GM23338 (cell line): ENCODE results near the gene AQP6. TPM values are rescaled to one million over a fixed set of nuclear protein-coding genes. Genes with fewer than 3 reads are reported as not detected.

Source experiments
- ATAC-seq: fragments of 200-7000 bp; cut with Tn5 transposase; 3 replicates; pipeline ENCODE4 v1.9.1; 2020
- DNase-seq: peaks from one replicate; pipeline ENCODE4 v3.0.0-alpha.2; 2015; ENCODE audit warnings: low spot score
- H2AFZ ChIP-seq: fragments of 200-600 bp; sonication (generic); 2 replicates; pipeline ENCODE4 v1.8.0; 2016; ENCODE audit warnings: antibody characterized with exemption, mild to moderate bottlenecking, moderate library complexity
- H3F3A ChIP-seq: fragments of 200-600 bp; sonication (generic); replicated peaks from 2 replicates; pipeline ENCODE4 v1.8.0; 2017; ENCODE audit warnings: antibody characterized with exemption, mixed run types, low read depth
- H3K27ac ChIP-seq: fragments of 200-600 bp; sonication (generic); 2 replicates; pipeline ENCODE4 v1.6.1; 2016; ENCODE audit warnings: low read depth
- H3K27me3 ChIP-seq: fragments of 200-600 bp; sonication (generic); 2 replicates; pipeline ENCODE4 v1.8.0; 2016; ENCODE audit warnings: mild to moderate bottlenecking, mixed run types, moderate library complexity; ENCODE audit not compliant: insufficient read depth
- H3K36me3 ChIP-seq: fragments of 200-600 bp; sonication (generic); 2 replicates; pipeline ENCODE4 v1.8.0; 2016; ENCODE audit warnings: mild to moderate bottlenecking; ENCODE audit not compliant: insufficient read depth
- H3K4me1 ChIP-seq: fragments of 200-600 bp; sonication (generic); 2 replicates; pipeline ENCODE4 v1.8.0; 2016; ENCODE audit warnings: mild to moderate bottlenecking, moderate library complexity; ENCODE audit not compliant: insufficient read depth
- H3K4me2 ChIP-seq: fragments of 200-600 bp; sonication (generic); 2 replicates; pipeline ENCODE4 v1.7.1; 2017; ENCODE audit warnings: mixed run types
- H3K4me3 ChIP-seq: fragments of 200-600 bp; sonication (generic); 2 replicates; pipeline ENCODE4 v1.6.1; 2016; ENCODE audit warnings: mixed run types
- H3K79me2 ChIP-seq: fragments of 200-600 bp; sonication (generic); replicated peaks from 2 replicates; pipeline ENCODE4 v1.8.0; 2017; ENCODE audit warnings: mild to moderate bottlenecking; ENCODE audit not compliant: insufficient read depth
- H3K9me2 ChIP-seq: fragments of 200-600 bp; sonication (generic); 2 replicates; pipeline ENCODE4 v1.8.0; 2017; ENCODE audit not compliant: insufficient read depth
- H4K20me1 ChIP-seq: fragments of 200-600 bp; sonication (generic); replicated peaks from 2 replicates; pipeline ENCODE4 v1.8.0; 2017; ENCODE audit warnings: mild to moderate bottlenecking; ENCODE audit not compliant: insufficient read depth
- H3K27ac Mint-ChIP-seq: 2 replicates; pipeline ENCODE4 v1.8.0; 2020; ENCODE audit warnings: inconsistent platforms, mild to moderate bottlenecking, moderate library complexity, mixed read lengths
- H3K27me3 Mint-ChIP-seq: 3 replicates; pipeline ENCODE4 v1.8.0; 2022; ENCODE audit warnings: low read depth, mild to moderate bottlenecking, moderate library complexity, mixed read lengths, inconsistent platforms; ENCODE audit not compliant: insufficient read depth, poor library complexity
- H3K36me3 Mint-ChIP-seq: 3 replicates; pipeline ENCODE4 v1.8.0; 2021; ENCODE audit warnings: low read depth, mild to moderate bottlenecking, inconsistent platforms, moderate library complexity, mixed read lengths
- H3K4me1 Mint-ChIP-seq: 3 replicates; pipeline ENCODE4 v1.8.0; 2020; ENCODE audit warnings: mild to moderate bottlenecking, inconsistent platforms, mixed read lengths
- H3K4me3 Mint-ChIP-seq: 3 replicates; pipeline ENCODE4 v1.8.0; 2021; ENCODE audit warnings: moderate library complexity, mild to moderate bottlenecking, inconsistent platforms, mixed read lengths
- H3K9me3 Mint-ChIP-seq: 3 replicates; pipeline ENCODE4 v1.8.0; 2020; ENCODE audit warnings: moderate library complexity, mild to moderate bottlenecking, inconsistent platforms, mixed read lengths
- CREB1 ChIP-seq: fragments of 250-450 bp; sonication (Bioruptor Pico); IDR thresholded peaks from 2 replicates; pipeline ENCODE4 v1.5.0; 2020; ENCODE audit warnings: low read depth, mild to moderate bottlenecking, moderate library complexity
- CTCF ChIP-seq, 2 experiments: fragments of 200-600 bp in 1 of 2; sonication (generic) in 1 of 2; conservative IDR thresholded peaks; 2 replicates each; pipeline versions ENCODE4 v1.5.1 to v1.6.1; 2016 to 2017; ENCODE audit warnings: antibody characterized with exemption in 2 of 2, low read depth in 2 of 2, mild to moderate bottlenecking in 2 of 2, moderate library complexity in 1 of 2
- EZH2phosphoT487 ChIP-seq: fragments of 200-600 bp; sonication (generic); IDR thresholded peaks from one replicate; pipeline ENCODE4 v1.8.1; 2018; ENCODE audit warnings: antibody characterized with exemption; ENCODE audit not compliant: unreplicated experiment
- JUNB ChIP-seq: IDR thresholded peaks from one replicate; pipeline ENCODE4 v1.6.1; 2016; ENCODE audit warnings: antibody characterized with exemption; ENCODE audit not compliant: unreplicated experiment
- POLR2AphosphoS5 ChIP-seq: IDR thresholded peaks from 2 replicates; pipeline ENCODE4 v1.6.1; 2016; ENCODE audit warnings: antibody characterized with exemption, low read depth
- ZNF114 ChIP-seq: fragments of 250-450 bp; sonication (Bioruptor Pico); IDR thresholded peaks from 2 replicates; pipeline ENCODE4 v1.5.0; 2020; ENCODE audit warnings: mild to moderate bottlenecking, moderate library complexity
- ZNF331 ChIP-seq: fragments of 250-450 bp; sonication (Bioruptor Pico); IDR thresholded peaks from 2 replicates; pipeline ENCODE4 v1.5.0; 2020; ENCODE audit warnings: low read depth, mild to moderate bottlenecking, moderate library complexity
- ZNF462 ChIP-seq: fragments of 250-450 bp; sonication (Bioruptor Pico); IDR thresholded peaks from 2 replicates; pipeline ENCODE4 v1.5.0; 2020; ENCODE audit warnings: mild to moderate bottlenecking, moderate library complexity
- polyA plus RNA-seq: library from polyadenylated mRNA; unstranded; fragments of >200 nt; fragmentation: Nextera tagmentation; extraction: Ambion mirVana; gene quantifications from 2 replicates; pipeline ENCODE4 v1.2.1, GENCODE V29; 2016
- total RNA-seq: library from RNA; depleted of rRNA; stranded (reverse); fragments of >200 nt; shearing (Covaris generic); gene quantifications from 2 replicates; pipeline ENCODE4 v1.2.3, GENCODE V29; 2014

The AQP6 gene
- total and polyA plus RNA-seq, 2 experiments from 2014 or later = 0.08 TPM; not detected in 1

GRCh38 chr12:49983892-49984291 is 11.1 kb downstream of the AQP6 start:
- Histone ChIP-seq H3K4me3 (no peak overlapping the region), H3K9me2 (no peaks in the 10 kb centered on the region), H2AFZ (no peak overlapping the region), H3K4me1 (peaks cover 15% of the 10 kb centered on the region; the same call in 1 of the 2 replicates), H4K20me1 (peaks cover 4% of the 10 kb centered on the region), H3K27me3 (no peaks in the 10 kb centered on the region), H3F3A (no peaks in the 10 kb centered on the region; the same call in 1 of the 2 replicates), H3K79me2 (no peaks in the 10 kb centered on the region), H3K27ac (no peak overlapping the region), H3K36me3 (peaks cover 7% of the 10 kb centered on the region; the same call in 1 of the 2 replicates), H3K4me2 (no peak overlapping the region)
- Mint-ChIP-seq H3K4me1 (peaks cover 40% of the 10 kb centered on the region), H3K27ac (no peak overlapping the region), H3K36me3 (peaks cover 9% of the 10 kb centered on the region; the same call in 2 of the 3 replicates), H3K9me3 (no peaks in the 10 kb centered on the region), H3K27me3 (peaks cover 4% of the 10 kb centered on the region), H3K4me3 (no peak overlapping the region)
- DNase-seq (no peak), ATAC-seq (no peak)
- no peak for TF ChIP-seq CTCF (conservative IDR thresholded peaks at IDR 0.05; ENCODE audit: low read depth in 2 of 2)
- TF ChIP-seq JUNB = no peak
- no peak for TF ChIP-seq ZNF114 (CRISPR knock-in tag)
- TF ChIP-seq ZNF462 (CRISPR knock-in tag) = no peak
- TF ChIP-seq POLR2AphosphoS5 = no peak
- TF ChIP-seq EZH2phosphoT487 = no peak
- TF ChIP-seq ZNF331 = no peak
- no peak for TF ChIP-seq CREB1 (CRISPR knock-in tag)
